Measurements from ENCODE around the gene REPS2. TPM values are rescaled to one million over a fixed set of nuclear protein-coding genes. Genes with fewer than 3 reads are reported as not detected.

The REPS2 gene
- total RNA-seq, 2 experiments from 2014 or later = not detected

GRCh38 chrX:16975233-16975632, 28.8 kb downstream of the REPS2 start:
- ATAC-seq (no peak), DNase-seq (no peak)
- Mint-ChIP-seq H3K4me3 (no peak overlapping the region), H3K9me3 (no peaks in the 10 kb centered on the region), H3K36me3 (ENCODE audit: low read depth) (no peaks in the 10 kb centered on the region), H3K27ac (no peak overlapping the region), H3K27me3 (peaks cover 11% of the 10 kb centered on the region), H3K4me1 (ENCODE audit: low read depth) (peaks cover 7% of the 10 kb centered on the region)
- intact Hi-C loops (cut with micrococcal nuclease) = no loop called here
- TF ChIP-seq CTCF (IDR thresholded peaks at IDR 0.05) = no peak
- ChIA-PET CTCF (no interaction called here), POLR2A (no interaction called here)

- Mint-ChIP-seq H3K27ac (no peak overlapping the region), H3K9me3 (no peaks in the 10 kb centered on the region), H3K36me3 (ENCODE audit: low read depth) (no peaks in the 10 kb centered on the region), H3K27me3 (peaks cover 6% of the 10 kb centered on the region), H3K4me1 (ENCODE audit: low read depth) (no peaks in the 10 kb centered on the region), H3K4me3 (no peak overlapping the region)
- no peak for ATAC-seq
- CTCF ChIA-PET = no interaction called here
- DNase-seq = no peak
- POLR2A ChIA-PET = interaction anchor here (0.6 kb wide), 1 partner anchor 29 kb away, joined by 3 read pairs; no protein-coding TSS in a partner anchor
- TF ChIP-seq CTCF (IDR thresholded peaks at IDR 0.05) = no peak
- intact Hi-C loops (cut with micrococcal nuclease) = no loop called here
These were observed 31.3 kb downstream of the REPS2 start for GRCh38 chrX:16977771-16978170.

- ATAC-seq (no peak), DNase-seq (no peak)
- Mint-ChIP-seq H3K4me3 (no peak overlapping the region), H3K36me3 (ENCODE audit: low read depth) (no peaks in the 10 kb centered on the region), H3K27ac (no peak overlapping the region), H3K4me1 (ENCODE audit: low read depth) (no peaks in the 10 kb centered on the region), H3K27me3 (peaks cover 6% of the 10 kb centered on the region), H3K9me3 (no peaks in the 10 kb centered on the region)
- ChIA-PET CTCF (no interaction called here), POLR2A (no interaction called here)
- TF ChIP-seq CTCF (IDR thresholded peaks at IDR 0.05) = no peak
- intact Hi-C loops (cut with micrococcal nuclease) = no loop called here
These were observed 31.9 kb downstream of the REPS2 start for GRCh38 chrX:16978193-16978984.

- Mint-ChIP-seq H3K4me1 (ENCODE audit: low read depth) (no peaks in the 10 kb centered on the region), H3K27ac (no peak overlapping the region), H3K4me3 (no peak overlapping the region), H3K27me3 (peaks cover 6% of the 10 kb centered on the region), H3K9me3 (no peaks in the 10 kb centered on the region), H3K36me3 (ENCODE audit: low read depth) (no peaks in the 10 kb centered on the region)
- ChIA-PET POLR2A (no interaction called here), CTCF (no interaction called here)
- intact Hi-C loops (cut with micrococcal nuclease) = no loop called here
- TF ChIP-seq CTCF (IDR thresholded peaks at IDR 0.05) = no peak
- DNase-seq = no peak
- no peak for ATAC-seq
These were observed 32.8 kb downstream of the REPS2 start for GRCh38 chrX:16979226-16979625.

GRCh38 chrX:16981209-16981608, 34.8 kb downstream of the REPS2 start:
- no peak for DNase-seq
- ATAC-seq = no peak
- no peaks in the 10 kb centered on the region for H3K4me1 Mint-ChIP-seq (ENCODE audit: low read depth)
- intact Hi-C loops (cut with micrococcal nuclease) = no loop called here
- TF ChIP-seq CTCF (IDR thresholded peaks at IDR 0.05) = no peak
- no peaks in the 10 kb centered on the region for H3K36me3 Mint-ChIP-seq (ENCODE audit: low read depth)
- H3K4me3 Mint-ChIP-seq = no peak overlapping the region
- H3K27ac Mint-ChIP-seq = no peak overlapping the region
- H3K9me3 Mint-ChIP-seq = no peaks in the 10 kb centered on the region
- ChIA-PET CTCF (no interaction called here), POLR2A (no interaction called here)
- no peaks in the 10 kb centered on the region for H3K27me3 Mint-ChIP-seq

Measured in activated CD8-positive, alpha-beta T cell treated with anti-CD3 and anti-CD28 coated beads for 36 hours (primary cell).